NCI-H128 (cell line): Measurements from ENCODE around the gene APBB2.
"Not testable (repeated sequence)": the region's sequence is repeated elsewhere in the genome, so short reads cannot be mapped to it uniquely, and the experiment has no call there.

ENCODE experiments used
- DNase-seq: peaks from one replicate; lab custom pipeline; 2025; ENCODE audit not compliant: unreplicated experiment; lab: John Stamatoyannopoulos, UW

APBB2 gene

DNA sequence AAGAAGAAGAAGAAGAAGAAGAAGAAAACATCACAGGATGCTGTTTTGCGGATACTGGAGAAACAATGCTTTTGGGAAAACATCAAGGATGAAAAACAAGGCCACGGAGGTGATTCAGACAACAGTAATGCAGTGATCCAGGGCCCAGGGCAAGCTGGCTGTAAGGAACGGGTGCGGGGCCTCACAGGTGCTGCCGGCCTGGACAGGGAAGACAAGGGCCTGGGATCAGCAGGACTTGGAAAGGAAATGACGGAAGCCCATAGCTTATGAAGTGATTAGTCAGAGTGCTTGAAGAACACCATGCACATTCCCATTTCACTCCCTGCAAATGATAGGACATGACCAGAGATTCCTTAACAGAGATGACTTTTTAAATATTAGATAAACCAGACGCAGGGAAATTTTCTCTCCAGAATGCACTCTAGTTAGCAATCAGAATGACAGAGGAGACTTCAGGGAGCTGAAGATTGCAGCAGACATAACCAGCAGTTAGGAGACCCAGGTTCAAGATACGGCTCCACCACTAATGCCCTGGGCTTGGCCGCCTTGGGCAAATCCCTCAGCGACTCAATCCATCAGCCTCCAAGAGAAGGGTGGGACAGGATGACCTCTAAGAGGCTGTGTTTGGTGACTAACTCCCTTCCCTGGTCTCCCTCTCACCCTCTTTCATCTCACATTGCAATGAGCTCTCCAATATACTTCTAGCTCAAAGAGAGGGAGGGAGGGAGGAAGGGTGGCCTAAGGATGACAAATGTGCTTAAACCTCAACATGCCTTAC, 54.1 kb downstream of the APBB2 start:
- DNase-seq, result no peak

- DNase-seq, result no peak
Measured at GRCh38 chr4:41158756-41159155, 55.6 kb downstream of the APBB2 start.

GRCh38 chr4:41158274-41158673, 56.1 kb downstream of the APBB2 start:
- no peak for DNase-seq

DNA sequence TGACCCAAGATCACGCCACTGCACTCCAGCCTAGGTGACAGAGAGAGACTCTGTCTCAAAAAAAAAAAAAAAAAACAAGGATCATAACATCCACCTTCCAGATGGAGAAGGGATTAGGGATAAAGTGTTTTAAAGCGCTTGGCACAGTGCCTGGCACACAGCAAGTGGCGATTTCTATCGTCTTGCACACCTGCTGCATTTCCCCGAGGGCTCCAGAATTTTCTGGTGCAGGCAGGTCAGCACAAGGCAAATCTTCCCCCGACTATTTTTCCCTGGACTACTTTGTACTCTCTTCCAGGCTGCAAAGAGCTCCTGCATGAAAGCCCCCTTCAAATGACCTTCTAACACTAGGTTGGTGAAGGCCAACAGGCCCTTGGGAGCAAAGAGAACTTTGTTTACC, 57.3 kb downstream of the APBB2 start:
- DNase-seq, result no peak

DNA sequence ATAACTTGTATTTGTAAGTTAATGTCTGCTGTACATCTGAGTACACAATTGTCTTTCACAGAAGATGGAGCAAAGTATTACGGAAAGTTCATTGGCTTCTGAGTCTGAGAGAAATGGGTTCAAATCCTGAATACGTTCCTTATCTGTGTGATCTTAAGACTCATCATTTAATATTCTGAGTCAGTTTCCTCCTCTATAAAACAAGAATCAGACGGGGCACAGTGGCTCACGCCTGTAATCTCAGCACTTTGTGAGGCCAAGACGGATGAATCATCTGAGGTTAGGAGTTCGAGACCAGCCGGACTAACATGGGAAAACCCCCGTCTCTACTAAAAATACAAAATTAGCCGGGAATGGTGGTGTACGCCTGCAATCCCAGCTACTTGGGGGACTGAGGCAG, 57.8 kb downstream of the APBB2 start:
- no peak for DNase-seq

DNA sequence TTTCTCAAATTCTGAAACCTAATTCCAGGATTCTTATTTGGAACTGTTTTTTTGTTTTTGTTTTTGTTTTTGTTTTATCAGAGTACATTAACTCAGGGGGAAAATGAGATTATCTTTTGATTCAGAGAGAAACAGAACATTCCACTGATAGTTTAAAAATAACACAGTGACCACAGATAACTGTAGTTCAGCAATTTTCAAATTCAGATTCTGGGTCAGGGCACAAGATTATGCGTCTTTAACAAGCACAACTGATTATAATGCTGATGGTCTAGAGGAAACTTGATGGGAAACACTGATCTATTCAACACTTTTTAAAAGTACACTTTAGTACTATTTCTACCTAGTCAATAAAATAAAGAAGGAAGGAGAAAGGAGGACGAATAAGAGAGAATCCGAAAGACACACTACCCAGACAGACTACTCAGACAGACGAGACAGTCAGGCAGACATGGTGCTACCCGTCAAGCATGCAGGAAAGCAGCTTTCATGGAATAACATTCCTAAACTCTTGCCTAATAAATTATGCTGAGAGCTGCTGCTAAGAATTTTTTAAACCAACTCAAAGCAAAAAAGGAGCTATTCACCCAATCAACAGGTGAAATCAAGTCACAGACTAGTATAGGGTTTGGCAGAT, 59.0 kb downstream of the APBB2 start:
- no peak for DNase-seq

DNA sequence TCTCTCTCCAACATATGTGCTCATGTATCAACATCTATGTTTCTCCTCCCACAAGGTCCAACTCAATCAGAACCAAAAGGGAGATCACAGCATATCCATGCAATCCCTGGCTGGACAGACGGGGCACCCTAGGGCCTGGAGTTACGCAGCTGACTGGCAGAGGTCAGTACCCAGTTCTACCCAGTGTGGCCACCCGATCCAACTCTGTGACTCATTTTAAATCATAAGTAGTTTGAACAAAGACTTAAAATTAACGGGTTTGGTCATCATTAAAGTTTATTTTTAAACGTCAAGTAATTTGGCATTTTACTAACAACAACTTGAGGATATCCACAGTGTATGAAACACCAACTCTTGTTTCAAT, 59.5 kb downstream of the APBB2 start:
- DNase-seq, result no peak

GRCh38 chr4:41154010-41154813, 60.1 kb downstream of the APBB2 start:
- DNase-seq, result no peak

GRCh38 chr4:41150401-41150800, 63.9 kb downstream of the APBB2 start:
- DNase-seq, result no peak

DNA sequence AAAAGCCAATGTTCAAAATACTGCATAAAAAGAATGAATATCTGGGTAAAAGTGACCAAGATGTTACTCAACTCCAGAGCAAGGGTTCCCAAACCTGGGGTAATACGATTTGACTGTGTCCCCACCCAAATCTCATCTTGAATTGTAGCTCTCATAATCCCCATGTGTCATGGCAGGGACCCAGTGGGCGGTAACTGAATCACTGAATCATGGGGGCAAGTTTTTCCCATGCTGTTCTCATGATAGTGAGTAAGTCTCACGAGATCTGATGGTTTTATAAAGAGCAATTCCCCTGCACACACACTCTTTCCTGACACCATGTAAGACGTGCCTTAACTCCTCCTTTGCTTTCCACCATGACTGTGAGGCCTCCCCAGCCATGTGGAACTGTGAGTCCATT, 64.8 kb downstream of the APBB2 start:
- DNase-seq, result not testable (repeated sequence)

DNA sequence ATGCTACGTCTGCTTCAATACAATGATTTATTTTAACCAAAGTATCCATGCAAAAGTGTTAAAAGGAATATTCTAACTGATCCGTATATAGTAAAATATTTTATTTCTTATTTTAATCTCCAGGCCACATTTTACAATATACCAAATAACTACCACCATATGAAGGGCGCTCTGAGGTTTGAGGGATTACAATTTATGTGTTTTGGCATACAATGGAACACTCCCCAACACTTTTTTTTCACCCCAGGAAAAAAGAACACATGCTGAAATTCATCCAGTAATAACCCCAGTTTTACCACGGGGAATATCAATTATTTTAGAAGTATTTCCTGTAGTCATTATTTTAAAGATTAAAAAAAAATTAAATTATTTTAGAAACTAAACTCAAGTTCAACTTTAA, 65.4 kb downstream of the APBB2 start:
- DNase-seq, result no peak

DNA sequence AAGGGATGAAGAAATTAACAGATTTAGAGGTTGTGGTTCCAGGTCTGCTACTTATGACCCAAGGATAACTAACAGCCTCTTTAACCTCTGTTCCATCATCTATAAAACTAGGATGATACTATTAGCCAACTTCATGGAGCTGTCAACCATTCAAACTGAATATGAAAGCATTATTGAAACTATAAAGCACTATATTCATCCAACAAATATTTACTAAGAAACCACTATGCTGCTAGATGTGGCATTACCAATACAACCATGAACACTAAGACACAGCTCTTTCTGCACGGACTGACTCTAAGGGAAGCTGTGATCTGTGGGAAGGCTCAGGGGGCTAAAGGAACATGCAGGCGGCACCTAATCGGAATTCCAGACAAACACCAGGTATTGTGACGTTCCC, 66.0 kb downstream of the APBB2 start:
- no peak for DNase-seq

- not testable (repeated sequence) for DNase-seq
Measured at GRCh38 chr4:41147570-41147969, 66.8 kb downstream of the APBB2 start.

GRCh38 chr4:41146716-41147506, 67.4 kb downstream of the APBB2 start:
- no peak for DNase-seq

GRCh38 chr4:41146196-41146595, 68.1 kb downstream of the APBB2 start:
- DNase-seq, result no peak

DNA sequence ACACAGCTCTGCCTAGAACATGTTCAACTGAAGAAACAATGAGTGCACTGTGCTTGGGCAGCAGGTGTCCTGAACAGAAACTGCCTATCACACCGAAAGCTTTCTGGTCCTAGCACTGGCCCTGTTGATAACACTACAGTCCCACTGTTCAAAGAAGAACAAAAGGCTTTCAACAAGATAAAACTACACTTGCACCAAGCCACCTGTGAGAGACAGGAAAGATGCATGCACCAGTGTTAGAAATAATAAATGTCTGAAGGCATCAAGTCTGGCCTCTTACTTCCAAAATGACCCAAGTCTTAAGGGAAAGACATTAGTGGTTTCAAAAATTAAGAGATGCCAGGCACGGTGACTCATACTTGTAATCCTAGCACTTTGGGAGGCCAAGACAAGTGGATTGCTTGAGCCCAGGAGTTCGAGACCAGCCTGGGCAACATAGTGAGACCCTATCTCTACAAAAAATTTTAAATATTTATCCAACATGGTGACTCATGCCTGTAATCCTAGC, 68.7 kb downstream of the APBB2 start:
- no peak for DNase-seq

- no peak for DNase-seq
Measured at GRCh38 chr4:41144812-41145211, 69.5 kb downstream of the APBB2 start.

DNA sequence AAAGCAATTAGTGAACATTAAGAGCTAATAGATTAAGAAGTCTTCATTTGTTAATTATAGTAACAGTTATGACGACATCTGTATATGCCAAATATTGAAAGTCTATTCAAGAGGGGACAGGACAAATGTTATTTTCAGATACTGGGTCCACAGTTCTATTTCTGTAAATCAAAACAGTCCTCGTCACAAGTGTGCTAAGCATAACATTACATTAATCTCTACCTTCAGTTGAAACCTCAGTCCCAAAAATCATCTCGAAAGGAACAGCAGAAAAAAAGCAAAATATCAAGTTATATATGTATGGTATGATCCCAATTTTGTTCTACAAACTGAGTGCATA, 70.3 kb downstream of the APBB2 start:
- no peak for DNase-seq

GRCh38 chr4:41143311-41144039, 70.9 kb downstream of the APBB2 start:
- no peak for DNase-seq
